H9 (cell line): Measurements from ENCODE around the gene FAM219B. TPM values are rescaled to one million over a fixed set of nuclear protein-coding genes. Genes with fewer than 3 reads are reported as not detected.
A peak's percentile ranks its signal among the peaks of the same experiment; 100 is the strongest.

Experiments used
- DNase-seq: peaks from one replicate; pipeline ENCODE4 v3.0.0-alpha.2; 2017
- H2AFZ ChIP-seq: one replicate; pipeline ENCODE4 v1.6.1; 2013; ENCODE audit warnings: mild to moderate bottlenecking, low read length, control low read depth, moderate library complexity
- H2AK5ac ChIP-seq: 2 replicates; pipeline ENCODE4 v1.6.1; 2013; ENCODE audit warnings: low read length, control low read depth, mixed read lengths; ENCODE audit not compliant: insufficient read length
- H2BK120ac ChIP-seq: one replicate; pipeline ENCODE4 v1.6.1; 2013; ENCODE audit warnings: low read depth, mild to moderate bottlenecking, low read length, control low read depth, inconsistent platforms; ENCODE audit not compliant: poor library complexity, severe bottlenecking
- H2BK12ac ChIP-seq: 2 replicates; pipeline ENCODE4 v1.6.1; 2013; ENCODE audit warnings: low read length, control low read depth, mixed read lengths, low read depth; ENCODE audit not compliant: insufficient read length
- H2BK15ac ChIP-seq: 2 replicates; pipeline ENCODE4 v1.6.1; 2013; ENCODE audit warnings: low read depth, low read length, control low read depth
- H2BK20ac ChIP-seq: one replicate; pipeline ENCODE4 v1.6.1; 2013; ENCODE audit warnings: low read depth, mild to moderate bottlenecking, low read length, control low read depth, inconsistent platforms; ENCODE audit not compliant: poor library complexity, severe bottlenecking
- H2BK5ac ChIP-seq: 2 replicates; pipeline ENCODE4 v1.6.1; 2013; ENCODE audit warnings: low read length, control low read depth, mixed read lengths; ENCODE audit not compliant: insufficient read length
- H3K14ac ChIP-seq: 2 replicates; pipeline ENCODE4 v1.6.1; 2013; ENCODE audit warnings: low read length, control low read depth; ENCODE audit not compliant: insufficient read depth
- H3K18ac ChIP-seq: 2 replicates; pipeline ENCODE4 v1.6.1; 2013; ENCODE audit warnings: low read depth, mild to moderate bottlenecking, mixed read lengths, low read length, control low read depth; ENCODE audit not compliant: insufficient read length
- H3K23ac ChIP-seq: 2 replicates; pipeline ENCODE4 v1.6.1; 2013; ENCODE audit warnings: low read length, control low read depth, mixed read lengths, low read depth; ENCODE audit not compliant: insufficient read length
- H3K23me2 ChIP-seq: 2 replicates; pipeline ENCODE4 v1.6.1; 2013; ENCODE audit warnings: low read depth, mild to moderate bottlenecking, mixed read lengths, low read length, control low read depth; ENCODE audit not compliant: insufficient read length, poor library complexity, severe bottlenecking
- H3K27ac ChIP-seq: 2 replicates; pipeline ENCODE4 v1.5.1; 2013; ENCODE audit warnings: low read length, control low read depth, mixed read lengths, low read depth; ENCODE audit not compliant: insufficient read length
- H3K27me3 ChIP-seq: 2 replicates; pipeline ENCODE4 v1.6.1; 2013; ENCODE audit warnings: low read length, control low read depth, inconsistent platforms; ENCODE audit not compliant: insufficient read depth
- H3K4ac ChIP-seq: 2 replicates; pipeline ENCODE4 v1.6.1; 2013; ENCODE audit warnings: low read depth, mild to moderate bottlenecking, control low read depth, inconsistent platforms, low read length, moderate library complexity
- H3K4me1 ChIP-seq: 2 replicates; pipeline ENCODE4 v1.6.1; 2013; ENCODE audit warnings: low read length, control low read depth, inconsistent platforms; ENCODE audit not compliant: insufficient read depth
- H3K4me2 ChIP-seq: 2 replicates; pipeline ENCODE4 v1.6.1; 2013; ENCODE audit warnings: low read length, control low read depth, mixed read lengths; ENCODE audit not compliant: insufficient read length, insufficient read depth
- H3K56ac ChIP-seq: 2 replicates; pipeline ENCODE4 v1.6.1; 2013; ENCODE audit warnings: low read depth, mild to moderate bottlenecking, mixed read lengths, low read length, control low read depth; ENCODE audit not compliant: insufficient read length
- H3K79me1 ChIP-seq: 2 replicates; pipeline ENCODE4 v1.6.1; 2013; ENCODE audit warnings: low read depth, mild to moderate bottlenecking, moderate library complexity, low read length, control low read depth, inconsistent platforms; ENCODE audit not compliant: insufficient read depth, poor library complexity, severe bottlenecking
- H3K79me2 ChIP-seq: 2 replicates; pipeline ENCODE4 v1.6.1; 2013; ENCODE audit warnings: low read length, control low read depth, inconsistent platforms; ENCODE audit not compliant: insufficient read depth
- H3K9ac ChIP-seq: 2 replicates; pipeline ENCODE4 v1.6.1; 2013; ENCODE audit warnings: low read length, control low read depth, mixed read lengths; ENCODE audit not compliant: insufficient read length; ENCODE audit errors: extremely low read depth
- H3K9me3 ChIP-seq: one replicate; pipeline ENCODE4 v1.6.1; 2013; ENCODE audit warnings: low read depth, low read length, inconsistent platforms; ENCODE audit not compliant: control insufficient read depth
- H3T11ph ChIP-seq: one replicate; pipeline ENCODE4 v1.6.1; 2013; ENCODE audit warnings: mild to moderate bottlenecking, low read length, control low read depth, inconsistent platforms
- H4K20me1 ChIP-seq: one replicate; pipeline ENCODE4 v1.6.1; 2013; ENCODE audit not compliant: control insufficient read depth, insufficient read length, insufficient read depth
- H4K5ac ChIP-seq: 2 replicates; pipeline ENCODE4 v1.6.1; 2013; ENCODE audit warnings: low read depth, mild to moderate bottlenecking, mixed read lengths, low read length, control low read depth; ENCODE audit not compliant: insufficient read length
- H4K8ac ChIP-seq: replicated peaks from 2 replicates; pipeline ENCODE4 v1.6.1; 2013; ENCODE audit warnings: low read length, control low read depth, mixed read lengths, low read depth; ENCODE audit not compliant: insufficient read length
- H4K91ac ChIP-seq: 2 replicates; pipeline ENCODE4 v1.6.1; 2013; ENCODE audit warnings: low read depth, mild to moderate bottlenecking, moderate library complexity, mixed read lengths, low read length, control low read depth; ENCODE audit not compliant: insufficient read length
- H3K27ac Mint-ChIP-seq, 3 experiments: 2 replicates in 2 of 3; 3 replicates in 1 of 3; pipeline ENCODE4 v1.8.0; 2020 to 2021; ENCODE audit warnings: mixed read lengths in 3 of 3, mild to moderate bottlenecking in 1 of 3, moderate library complexity in 1 of 3
- H3K27me3 Mint-ChIP-seq: 2 replicates; pipeline ENCODE4 v1.8.0; 2021; ENCODE audit warnings: low read depth, mild to moderate bottlenecking, moderate library complexity, mixed read lengths
- H3K36me3 Mint-ChIP-seq, 3 experiments: 2 replicates in 2 of 3; 3 replicates in 1 of 3; pipeline ENCODE4 v1.8.0; 2020 to 2021; ENCODE audit warnings: low read depth in 3 of 3, mixed read lengths in 3 of 3; ENCODE audit not compliant: insufficient read depth in 1 of 3
- H3K4me1 Mint-ChIP-seq, 2 experiments: 2 replicates each; pipeline ENCODE4 v1.8.0; 2020; ENCODE audit warnings: mixed read lengths in 2 of 2
- H3K4me3 Mint-ChIP-seq, 2 experiments: 2 replicates in 1 of 2; 3 replicates in 1 of 2; pipeline ENCODE4 v1.8.0; 2020 to 2021; ENCODE audit warnings: mild to moderate bottlenecking in 2 of 2, mixed read lengths in 2 of 2, moderate library complexity in 1 of 2
- H3K9me3 Mint-ChIP-seq, 2 experiments: 2 replicates in 1 of 2; 3 replicates in 1 of 2; pipeline ENCODE4 v1.8.0; 2020; ENCODE audit warnings: mild to moderate bottlenecking in 2 of 2, mixed read lengths in 2 of 2, moderate library complexity in 1 of 2
- CTCF ChIP-seq: fragments of 200-600 bp; sonication (generic); conservative IDR thresholded peaks from 3 replicates; pipeline ENCODE4 v1.8.0; 2021; ENCODE audit warnings: antibody characterized with exemption, mild to moderate bottlenecking
- WGBS: extraction: QIAGEN DNeasy Blood & Tissue Kit; methylation state at CpG from one replicate; pipeline ENCODE4 v1.1.7; 2013; ENCODE audit warnings: missing lambda C conversion rate, low lambda C conversion rate, mixed read lengths; ENCODE audit not compliant: insufficient read length; ENCODE audit errors: extremely low coverage; 5-methylcytosine and 5-hydroxymethylcytosine counted together
- total RNA-seq: library from RNA; stranded (reverse); gene quantifications from 2 replicates; pipeline ENCODE4 v1.2.1, GENCODE V29; 2021

Gene FAM219B
- total RNA-seq, 1 experiment from 2014 or later = 60.3 TPM

- no peak overlapping the region for H3K27ac ChIP-seq
- DNase-seq = no peak
- H2BK5ac ChIP-seq = no peak overlapping the region
- H3T11ph ChIP-seq = no peak overlapping the region
- no peaks in the 10 kb centered on the region for H3K23me2 ChIP-seq
- no peaks in the 10 kb centered on the region for H3K9me3 ChIP-seq
- no peak overlapping the region for H3K4ac ChIP-seq
- H3K27me3 ChIP-seq = no peaks in the 10 kb centered on the region
- H2AK5ac ChIP-seq = no peak overlapping the region
- H4K5ac ChIP-seq = no peak overlapping the region
- Mint-ChIP-seq H3K36me3 (peaks cover 6 to 18% (median 17%) of the 10 kb centered on the region in 3 experiments), H3K27me3 (no peaks in the 10 kb centered on the region), H3K4me3 (no peak overlapping the region), H3K27ac (peak overlapping the region in 2 of 3 experiments; percentile 26 to 56; a peak in 4 of 7 replicates), H3K9me3 (peaks cover 4% of the 10 kb centered on the region in 2 experiments; a peak in 3 of 5 replicates), H3K4me1 (peaks cover 0 to 6% of the 10 kb centered on the region in 2 experiments; a peak in 1 of 4 replicates)
- H3K4me1 ChIP-seq = no peaks in the 10 kb centered on the region
- H3K4me2 ChIP-seq = no peak overlapping the region
- H3K14ac ChIP-seq = no peak overlapping the region
- no peak overlapping the region for H3K9ac ChIP-seq
- H4K91ac ChIP-seq = no peak overlapping the region
- H4K20me1 ChIP-seq = peaks cover 3% of the 10 kb centered on the region
- H3K23ac ChIP-seq = no peak overlapping the region
- no peak overlapping the region for H2AFZ ChIP-seq
- H2BK15ac ChIP-seq = no peak overlapping the region
- no peak overlapping the region for H3K56ac ChIP-seq
- H2BK12ac ChIP-seq = no peak overlapping the region
- no peak overlapping the region for H2BK20ac ChIP-seq
- H3K18ac ChIP-seq = no peak overlapping the region
- peaks cover 9% of the 10 kb centered on the region; the same call in 1 of the 2 replicates for H3K79me2 ChIP-seq
- no CpG with 5 or more reads among the region's 6 CpGs for WGBS
- TF ChIP-seq CTCF = no peak
- H2BK120ac ChIP-seq = no peak overlapping the region
- no peak overlapping the region for H4K8ac ChIP-seq
- H3K79me1 ChIP-seq = no peaks in the 10 kb centered on the region
Observed at GRCh38 chr15:74864296-74864695, 42.4 kb downstream of the FAM219B start.
